ENCODE results near the gene ZBP1.

GRCh38 chr20:57655809-57656155, 35.6 kb upstream of the ZBP1 start:
- no peak for TF ChIP-seq REST (IDR thresholded peaks at IDR 0.05; ENCODE audit: low read depth)
- TF ChIP-seq CTCF (IDR thresholded peaks at IDR 0.05 in 2 of 3, conservative IDR thresholded peaks at IDR 0.05 in 1 of 3; ENCODE audit: borderline replicate concordance in 1 of 3, insufficient read depth in 1 of 3, low read depth in 2 of 3, low read length in 2 of 3) = no peak
- no peak for TF ChIP-seq POLR2A (IDR thresholded peaks at IDR 0.05; ENCODE audit: borderline replicate concordance, extremely low read depth, insufficient read depth, insufficient read length)
- TF ChIP-seq RAD21 (IDR thresholded peaks at IDR 0.05; ENCODE audit: low read depth) = no peak
- no peak for TF ChIP-seq YY1 (IDR thresholded peaks at IDR 0.05; ENCODE audit: extremely low read depth, insufficient replicate concordance, low read depth, low read length)
- no peak for TF ChIP-seq EGR1 (IDR thresholded peaks at IDR 0.05; ENCODE audit: low read depth)
- no peak for TF ChIP-seq EZH2 (IDR thresholded peaks at IDR 0.05)
- TF ChIP-seq POLR2AphosphoS5 (IDR thresholded peaks at IDR 0.05; ENCODE audit: low read depth, low read length) = no peak
- TF ChIP-seq MAX (IDR thresholded peaks at IDR 0.05) = no peak
- no peak for TF ChIP-seq SIN3A (IDR thresholded peaks at IDR 0.05; ENCODE audit: low read depth)
- TF ChIP-seq SP1 (IDR thresholded peaks at IDR 0.05; ENCODE audit: low read depth) = no peak
- no peak for TF ChIP-seq EZH2phosphoT487 (IDR thresholded peaks at IDR 0.05; ENCODE audit: borderline replicate concordance)

All from HCT116 (cell line).